CD4-positive, alpha-beta T cell treated with Interleukin-15 for 4 hours (primary cell): ENCODE results near the gene ZNF787.

Source experiments
- DNase-seq: peaks from one replicate; pipeline ENCODE4 v3.0.0-alpha.2; 2020; ENCODE audit warnings: low spot score

ZNF787 gene

DNA sequence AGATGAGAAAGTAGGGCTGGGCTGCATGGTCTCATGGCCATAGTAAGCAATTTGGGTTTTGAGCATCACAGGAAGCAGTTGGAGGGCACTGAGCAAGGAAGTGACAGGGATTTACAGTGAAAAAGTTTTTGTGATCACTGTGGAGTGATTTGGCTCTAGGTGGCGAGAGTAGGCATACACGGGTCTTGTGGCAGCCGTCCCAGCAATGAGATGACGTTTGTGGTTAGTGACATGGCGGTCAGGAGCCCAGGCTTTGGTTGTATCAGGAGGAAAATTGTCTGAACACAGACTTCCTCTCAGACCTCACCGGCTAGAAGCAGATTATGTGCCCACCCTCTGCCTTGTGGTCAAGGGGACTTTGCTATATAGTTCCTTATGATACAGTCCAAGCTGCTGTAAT lies 23.3 kb upstream of the ZNF787 start:
- DNase-seq, result no peak

DNA sequence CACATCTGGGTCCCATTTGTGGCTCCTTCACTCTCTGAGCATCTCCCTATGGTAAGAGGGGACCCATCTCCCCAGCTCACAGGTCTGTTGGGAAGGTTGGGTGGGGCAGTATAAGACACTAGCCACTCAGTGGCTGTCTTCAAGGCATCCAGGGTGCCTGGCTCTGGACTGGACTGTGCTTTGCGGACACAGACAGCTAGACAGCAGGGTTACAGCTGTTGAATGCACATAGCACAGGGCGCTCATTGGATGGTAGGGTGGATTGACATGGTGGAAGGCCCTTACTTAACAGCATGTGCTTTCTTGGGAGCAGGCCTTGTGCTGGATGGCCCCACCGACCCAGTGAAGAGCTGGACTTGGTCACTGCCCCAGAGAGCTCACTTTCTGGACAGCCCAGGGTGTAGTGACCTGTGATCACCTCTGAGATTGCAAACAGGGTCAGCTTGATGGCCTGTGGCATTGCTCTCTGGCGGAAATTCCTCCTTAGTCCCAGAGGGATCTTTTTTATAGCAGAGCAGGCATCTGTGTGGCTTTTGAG lies 21.9 kb upstream of the ZNF787 start:
- no peak for DNase-seq

DNA sequence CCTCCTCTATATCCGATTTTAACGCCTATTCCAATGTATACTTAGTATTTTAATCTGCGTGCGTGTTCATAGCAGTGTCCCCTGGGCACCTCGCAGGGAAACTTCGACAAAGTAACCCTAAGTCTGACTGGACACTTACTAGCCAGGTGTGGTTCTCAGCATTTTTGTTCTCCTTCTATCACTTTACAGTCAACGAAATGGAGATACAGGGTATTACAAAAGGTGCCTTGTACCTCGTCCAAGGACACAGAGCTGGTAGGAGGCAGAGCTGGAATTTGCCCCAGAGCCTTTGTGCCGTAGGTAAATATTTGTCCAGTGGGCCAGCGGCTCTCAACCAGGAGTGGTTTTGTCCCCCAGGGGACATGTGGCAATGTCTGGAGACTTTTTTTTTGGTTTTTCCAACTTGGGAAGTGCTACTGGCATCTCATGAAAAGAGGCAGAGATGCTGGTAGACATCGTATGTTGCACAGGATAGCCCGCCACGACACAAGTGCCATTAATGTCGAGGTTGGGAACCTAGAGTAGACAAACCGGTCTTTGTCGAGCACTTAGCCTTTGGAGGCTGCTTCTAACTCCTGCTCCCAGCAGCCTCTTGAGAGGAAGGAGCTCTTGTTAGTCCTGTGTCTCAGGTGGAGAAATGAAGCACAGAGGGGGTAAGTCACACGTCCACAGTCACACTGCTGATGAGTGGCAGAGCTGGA lies 21.1 kb upstream of the ZNF787 start:
- DNase-seq, result no peak

DNA sequence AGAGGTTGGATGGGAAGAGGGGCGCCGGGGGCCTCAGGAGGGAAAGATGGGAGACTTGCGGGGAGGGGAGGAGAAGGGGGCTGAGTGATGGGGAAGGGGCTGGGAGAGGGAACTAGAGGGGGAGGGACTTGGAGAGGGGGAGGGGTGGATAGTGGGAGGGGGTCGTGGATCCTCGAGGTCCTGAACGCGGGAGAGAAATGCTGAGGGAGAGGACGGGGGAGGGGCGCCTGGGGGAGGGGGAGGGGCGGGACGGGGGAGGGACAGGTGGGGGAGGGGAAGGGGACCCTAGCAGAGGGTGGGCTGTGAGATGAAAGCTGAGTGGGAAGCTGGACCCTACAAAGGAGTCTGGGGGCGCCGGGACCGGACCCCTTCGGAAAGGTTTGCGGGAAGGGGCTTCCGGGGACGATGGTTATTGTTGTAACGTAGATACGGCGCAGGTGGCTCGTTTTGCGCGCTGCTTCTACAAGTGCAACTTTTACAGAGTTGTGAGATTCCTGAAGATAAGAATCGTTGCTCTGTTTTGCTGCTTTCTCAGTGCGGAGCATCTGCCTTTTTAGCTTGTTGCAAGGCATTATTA lies 20.4 kb upstream of the ZNF787 start:
- DNase-seq, result no peak

DNA sequence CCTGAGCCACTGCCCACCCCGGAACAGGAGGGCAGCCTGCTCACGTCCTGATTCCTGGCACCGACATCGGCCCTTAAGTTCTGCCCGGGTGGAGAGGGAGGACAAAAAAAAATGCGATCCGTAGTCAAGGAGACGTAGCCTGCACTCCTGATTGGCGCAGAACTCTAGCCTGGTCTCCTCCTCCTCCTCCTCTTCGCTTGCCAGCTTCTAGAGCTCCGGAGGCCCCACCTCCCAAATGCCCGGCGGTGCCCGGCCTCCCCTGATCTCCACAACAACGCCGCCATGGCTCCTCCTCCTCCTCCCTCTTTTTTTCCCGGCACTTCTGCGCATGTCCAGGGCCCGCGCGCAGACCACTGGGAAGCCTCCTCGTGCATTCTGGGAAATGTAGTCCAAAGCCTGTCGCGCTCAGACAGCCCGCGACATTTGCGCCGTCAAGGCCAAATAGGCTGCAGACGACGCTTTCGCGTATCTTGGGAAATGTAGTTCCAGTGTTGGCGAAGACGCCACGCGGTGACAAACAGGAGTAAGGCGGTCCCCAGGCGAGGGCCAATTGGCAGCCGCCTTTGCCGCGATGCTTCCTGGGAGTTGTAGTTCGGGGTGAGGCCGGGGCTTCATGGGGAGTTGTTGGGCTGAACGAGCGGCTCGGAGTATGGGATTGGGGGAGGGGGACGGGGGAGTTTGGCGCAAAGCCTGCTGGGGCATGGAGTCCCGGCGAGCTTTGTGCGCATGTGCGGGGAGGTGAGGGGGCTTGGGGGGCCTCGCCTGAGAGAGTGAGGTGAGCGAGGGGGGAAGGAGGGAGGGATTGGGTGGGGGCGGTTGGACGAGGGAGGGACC lies 19.7 kb upstream of the ZNF787 start, which contains the start of gene ZNF444:
Gene ZNF444 (plus strand): TSS at position 705 of the 834 bp plus-strand sequence. CDS start 5,625 bp downstream, outside the sequence.
- DNase-seq, result peak; percentile 100

GRCh38 chr19:56139847-56140582 lies 18.9 kb upstream of the ZNF787 start:
- DNase-seq, result no peak

- DNase-seq, result no peak
Measured at GRCh38 chr19:56138069-56138468, 17.0 kb upstream of the ZNF787 start.

DNA sequence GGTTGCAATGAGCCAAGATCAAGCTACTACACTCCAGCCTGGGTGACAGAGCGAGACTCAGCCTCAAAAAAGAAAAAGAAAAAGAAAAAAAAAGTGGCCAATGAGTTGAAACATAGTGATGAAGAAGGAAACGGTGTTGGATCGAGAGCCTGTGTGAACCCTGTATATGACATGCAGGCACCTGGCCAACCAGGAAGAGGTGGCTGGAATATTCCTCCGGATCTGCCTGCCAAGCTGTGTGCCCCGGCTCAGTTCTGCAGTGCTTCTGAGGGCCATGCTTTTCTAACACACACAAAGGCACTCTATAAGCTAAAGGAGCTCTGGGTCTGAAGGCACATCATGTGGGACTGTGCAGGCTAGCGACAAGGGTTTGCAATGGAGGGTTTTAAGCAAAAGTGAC lies 16.3 kb upstream of the ZNF787 start:
- DNase-seq, result no peak

DNA sequence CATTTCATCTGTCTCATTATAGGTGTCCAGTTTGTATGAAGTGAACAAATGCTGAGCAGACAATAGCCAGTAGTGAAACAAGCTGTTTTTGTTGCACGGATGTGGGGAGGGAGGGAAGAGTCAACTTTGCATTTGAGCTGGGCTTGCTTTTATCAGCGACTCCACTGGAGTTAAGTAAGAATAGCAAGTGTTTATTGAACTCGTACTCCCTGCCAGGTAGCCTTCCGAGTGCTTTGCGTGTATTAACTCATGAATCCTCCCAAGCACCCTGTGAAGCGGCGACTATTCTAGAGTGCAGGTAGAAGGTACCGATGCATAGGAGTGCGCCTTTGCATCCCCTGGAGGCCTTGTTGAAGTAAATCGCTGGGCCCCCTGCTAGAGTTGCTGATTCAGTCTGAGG lies 15.3 kb upstream of the ZNF787 start:
- DNase-seq, result no peak

DNA sequence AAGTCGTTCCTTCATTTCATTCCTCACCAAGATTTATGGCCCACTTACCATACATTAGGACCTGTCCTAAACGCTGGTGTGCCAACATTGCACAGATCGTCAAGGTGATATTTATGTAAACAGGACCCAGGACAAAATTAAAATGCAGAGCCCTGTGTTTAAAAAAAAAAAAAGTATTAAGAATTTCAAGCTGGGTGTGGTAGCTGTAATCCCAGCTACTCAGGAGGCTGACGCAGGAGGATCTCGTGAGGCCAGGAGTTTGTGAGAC lies 13.5 kb upstream of the ZNF787 start:
- DNase-seq, result no peak

GRCh38 chr19:56133858-56134653 lies 13.0 kb upstream of the ZNF787 start:
- DNase-seq, result no peak

GRCh38 chr19:56132316-56132822 lies 11.3 kb upstream of the ZNF787 start:
- DNase-seq, result no peak

- DNase-seq, result no peak
Measured at GRCh38 chr19:56131651-56132050, 10.6 kb upstream of the ZNF787 start.

DNA sequence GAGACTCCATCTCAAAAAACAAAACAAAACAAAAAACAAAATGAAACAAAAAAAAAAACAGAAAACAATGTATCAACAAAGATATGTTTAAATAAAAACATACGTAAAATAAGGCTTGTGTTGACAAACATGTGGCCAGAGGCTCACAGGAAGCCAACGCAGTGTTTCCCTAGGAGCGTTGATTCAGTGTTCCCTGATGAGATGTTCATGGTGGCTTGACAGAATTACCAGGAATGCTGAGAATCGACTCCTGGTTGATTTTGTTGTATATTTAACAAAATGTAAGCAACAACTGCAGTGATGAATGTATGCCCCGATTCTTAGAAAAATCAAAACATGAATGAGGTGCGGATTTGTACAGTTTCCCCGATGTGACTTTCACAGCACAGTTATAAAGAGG lies 8.9 kb upstream of the ZNF787 start:
- no peak for DNase-seq

- no peak for DNase-seq
Measured at GRCh38 chr19:56126983-56127780, 6.1 kb upstream of the ZNF787 start.

DNA sequence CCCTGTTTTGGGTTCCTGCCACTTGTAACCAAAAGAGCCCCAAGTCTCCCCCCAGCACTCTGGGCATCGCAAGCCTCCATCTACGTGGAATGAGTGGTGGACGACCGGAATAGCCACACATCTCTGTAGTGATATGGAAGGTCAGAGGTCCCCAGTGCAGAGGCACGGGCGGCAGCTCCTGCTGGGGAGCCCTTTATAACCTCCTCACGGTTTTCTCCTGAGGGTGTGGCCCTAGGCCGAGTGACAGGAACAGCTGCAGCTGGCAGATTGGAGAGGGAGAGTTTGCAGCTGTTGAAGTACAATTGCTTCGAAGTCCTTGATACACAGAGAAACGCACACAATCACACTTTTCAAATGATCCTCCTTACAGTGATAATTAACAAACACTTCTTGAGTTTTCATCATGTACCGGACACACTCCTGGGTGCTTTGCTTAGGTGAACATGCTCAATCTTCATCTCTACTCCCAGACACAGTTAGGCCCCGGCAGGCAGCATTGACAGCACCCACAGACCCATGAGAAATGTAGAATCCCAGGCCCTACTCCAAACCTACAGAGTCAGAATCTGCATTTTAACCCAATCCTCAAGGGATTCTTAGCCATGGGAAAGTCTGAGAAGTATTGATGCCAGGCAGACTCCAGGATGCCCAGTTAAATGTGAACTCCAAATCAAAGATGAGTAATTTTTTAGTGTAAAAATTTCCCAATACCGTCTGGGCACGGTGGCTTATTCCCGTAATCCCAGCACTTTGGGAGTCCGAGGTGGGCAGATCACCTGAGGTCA lies 4.9 kb upstream of the ZNF787 start:
- DNase-seq, result no peak

DNA sequence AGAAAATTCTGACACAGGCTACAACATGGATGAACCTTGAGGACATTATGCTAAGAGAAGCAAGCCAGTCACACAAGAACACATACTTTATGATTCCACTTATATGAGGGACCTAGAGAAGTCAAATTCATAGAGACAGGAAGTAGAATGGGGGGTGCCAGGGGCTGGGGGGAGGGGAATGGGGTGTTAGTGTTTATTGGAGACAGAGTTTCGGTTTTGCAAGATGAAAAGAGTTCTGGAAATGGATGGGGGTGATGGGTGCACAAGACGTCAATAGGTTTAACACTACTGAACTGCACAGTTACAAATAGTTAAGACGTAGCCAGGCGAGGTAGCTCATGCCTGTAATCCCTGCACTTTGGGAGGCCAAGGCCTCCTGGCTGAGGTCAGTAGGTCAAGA lies 3.5 kb upstream of the ZNF787 start:
- no peak for DNase-seq

GRCh38 chr19:56123266-56123891 lies 2.3 kb upstream of the ZNF787 start:
- DNase-seq, result no peak
